Gastrocnemius medialis (tissue), 4 donors: Measurements from ENCODE around the gene ZNF514. TPM values are rescaled to one million over a fixed set of nuclear protein-coding genes. Genes with fewer than 3 reads are reported as not detected.
A peak's percentile ranks its signal among the peaks of the same experiment; 100 is the strongest.

ENCODE experiments used
- ATAC-seq, 2 donors: fragments of 150-250 bp; one replicate each; pipeline ENCODE4 v1.9.1; 2016
- DNase-seq, 2 donors: peaks; one replicate each; pipeline ENCODE4 v3.0.0-alpha.2; 2019
- H3K27ac ChIP-seq, 4 donors: fragments of 200-600 bp; sonication (generic); 1 replicate in 1 of 4; 2 replicates in 3 of 4; pipeline ENCODE4 v1.5.1; 2016 to 2018; ENCODE audit warnings: mild to moderate bottlenecking in 2 of 4, moderate library complexity in 1 of 4
- H3K27me3 ChIP-seq, 3 donors: fragments of 200-600 bp; sonication (generic) in 2 of 3; 1 replicate in 1 of 3; 2 replicates in 2 of 3; pipeline versions ENCODE4 v1.5.1 to v1.6.0; 2016 to 2019; ENCODE audit warnings: mild to moderate bottlenecking in 1 of 3, moderate library complexity in 1 of 3
- H3K36me3 ChIP-seq, 2 donors: fragments of 200-600 bp; sonication (generic) in 1 of 2; one replicate each; pipeline ENCODE4 v1.5.1; 2017 to 2018
- H3K4me1 ChIP-seq, 2 donors: fragments of 200-600 bp; sonication (generic) in 1 of 2; one replicate each; pipeline ENCODE4 v1.5.1; 2016 to 2017; ENCODE audit warnings: mild to moderate bottlenecking in 2 of 2
- H3K4me3 ChIP-seq, 4 donors: fragments of 200-600 bp; sonication (generic) in 3 of 4; 1 replicate in 1 of 4; 2 replicates in 3 of 4; pipeline ENCODE4 v1.5.1; 2016 to 2019; ENCODE audit warnings: mild to moderate bottlenecking in 2 of 4
- H3K9me3 ChIP-seq, 3 donors: fragments of 200-600 bp; sonication (generic) in 2 of 3; 1 replicate in 1 of 3; 2 replicates in 2 of 3; pipeline ENCODE4 v1.5.1; 2016 to 2019
- CTCF ChIP-seq, 5 experiments: fragments of 450-650 bp in 3 of 5; fragments of 200-600 bp in 2 of 5; sonication (generic) in 2 of 5; IDR thresholded peaks in 4 of 5; conservative IDR thresholded peaks in 1 of 5; 1 replicate in 4 of 5; 2 replicates in 1 of 5; pipeline ENCODE4 v1.5.1; 2016 to 2019; ENCODE audit warnings: antibody characterized with exemption in 5 of 5, mild to moderate bottlenecking in 3 of 5, moderate library complexity in 3 of 5
- POLR2A ChIP-seq, 2 donors: fragments of 450-650 bp; IDR thresholded peaks; one replicate each; pipeline ENCODE4 v1.6.1; 2017; ENCODE audit warnings: antibody characterized with exemption in 2 of 2, mild to moderate bottlenecking in 2 of 2, moderate library complexity in 2 of 2
- in situ Hi-C, 4 donors: fragments of 200-750 bp; cut with MboI; loops; one replicate each; pipeline versions ENCODE4 v1.15.0 to v1.8.0; 2017; ENCODE audit warnings: low sequenced_read_pairs in 4 of 4
- intact Hi-C: fragments of 100-400 bp; cut with DNase I; formaldehyde crosslinking; loops from one replicate; pipeline ENCODE4 v1.15.1; 2023; ENCODE audit warnings: low total_unique reads
- total RNA-seq, 4 donors: library from RNA; depleted of rRNA; stranded (reverse); fragments of >200 nt; gene quantifications; one replicate each; pipeline versions ENCODE4 v1.1.0 to v1.2.3, GENCODE V29; 2016

Gene ZNF514
- total RNA-seq, 4 donors from 2014 or later: 3.8 to 11.5 (median 5.9) TPM

DNA sequence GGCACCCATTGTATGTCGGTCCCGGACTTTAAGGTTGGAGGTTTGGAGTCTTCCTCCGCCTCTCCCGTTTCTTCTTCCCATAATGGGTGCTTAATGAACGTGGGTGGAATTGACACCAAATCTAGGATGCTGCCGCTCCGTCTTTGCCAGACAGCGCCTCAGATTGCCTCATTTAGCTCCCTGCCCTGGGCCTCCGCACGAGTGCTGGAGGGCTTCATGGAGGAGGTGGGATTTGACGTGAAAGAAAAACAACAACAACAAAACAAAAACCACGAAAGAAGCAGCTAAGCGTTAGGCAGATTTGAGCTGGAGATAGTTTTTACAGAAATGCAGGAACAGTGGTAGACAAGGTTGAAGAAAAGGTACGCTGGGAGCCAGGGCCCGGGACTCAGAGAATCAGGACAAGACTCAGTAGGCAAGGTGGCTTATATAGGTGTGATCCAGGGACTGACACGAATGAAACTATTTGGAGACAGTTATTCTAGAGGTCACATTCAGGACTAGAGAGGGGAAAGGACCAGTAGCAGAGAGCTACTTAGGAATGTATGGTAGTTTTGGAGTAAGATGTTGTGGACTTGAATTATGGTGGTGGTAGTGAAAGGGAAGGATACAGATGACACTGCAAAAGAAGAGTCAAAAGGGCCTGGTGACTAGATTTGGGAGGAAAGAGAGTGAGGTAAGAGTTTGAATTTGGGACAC, 6.6 kb upstream of the ZNF514 start:
- H3K27me3 ChIP-seq: no peaks in the 10 kb centered on the region
- no peak for DNase-seq
- peak overlapping the region; percentile 65 to 96 (median 90) for H3K4me3 ChIP-seq
- H3K9me3 ChIP-seq: no peaks in the 10 kb centered on the region
- TF ChIP-seq CTCF (IDR thresholded peaks at IDR 0.05 in 4 of 5, conservative IDR thresholded peaks at IDR 0.05 in 1 of 5) (no peak), POLR2A (IDR thresholded peaks at IDR 0.05) (no peak)
- intact Hi-C loops: loop anchor here (10.0 kb wide), 1 partner anchor 1469 kb away; the partner anchor contains the start of gene KANSL3
- H3K27ac ChIP-seq: peak overlapping the region; percentile 90 to 95 (median 94)
- in situ Hi-C loops: loop anchor here in 1 of 4 donors (5.0 kb wide), 1 partner anchor 41 kb away; the partner anchor contains the start of gene ZNF892
- peaks cover 22 to 26% of the 10 kb centered on the region in 2 donors for H3K4me1 ChIP-seq
- peaks cover 0 to 8% of the 10 kb centered on the region in 2 donors for H3K36me3 ChIP-seq
- ATAC-seq: no peak

- Histone ChIP-seq H3K36me3 (peaks cover 0 to 8% of the 10 kb centered on the region in 2 donors), H3K27ac (peak within 1 kb of the TSS; percentile 90 to 95 (median 94)), H3K4me3 (peak within 1 kb of the TSS; percentile 65 to 96 (median 90)), H3K27me3 (no peaks in the 10 kb centered on the region), H3K9me3 (no peaks in the 10 kb centered on the region), H3K4me1 (peaks cover 22 to 26% of the 10 kb centered on the region in 2 donors)
- intact Hi-C loops (loop anchor here (1.0 to 10.0 kb wide), 3 partner anchors 42 to 1469 kb away; partner anchors contain the start of genes KANSL3, MRPS5 and ZNF892), in situ Hi-C loops (loop anchor here in 1 of 4 donors (5.0 kb wide), 1 partner anchor 42 kb away; the partner anchor contains the start of gene ZNF892)
- DNase-seq (peak; percentile 97), ATAC-seq (peak; percentile 99 to 100)
- TF ChIP-seq POLR2A (IDR thresholded peaks at IDR 0.05) (peak; percentile 61 to 63), CTCF (IDR thresholded peaks at IDR 0.05 in 4 of 5, conservative IDR thresholded peaks at IDR 0.05 in 1 of 5) (peak in 1 of 5 experiments; percentile 17)
Measured at GRCh38 chr2:95165371-95166064, 5.9 kb upstream of the ZNF514 start, which contains the start of gene ZNF2. TSS of gene ZNF2 (plus strand) at chr2:95165809. CDS start at chr2:95176227, 10,418 bp downstream.

- no peaks in the 10 kb centered on the region for H3K9me3 ChIP-seq
- TF ChIP-seq CTCF (IDR thresholded peaks at IDR 0.05 in 4 of 5, conservative IDR thresholded peaks at IDR 0.05 in 1 of 5) (no peak), POLR2A (IDR thresholded peaks at IDR 0.05) (no peak)
- peak; percentile 24 to 52 for ATAC-seq
- peaks cover 22 to 26% of the 10 kb centered on the region in 2 donors for H3K4me1 ChIP-seq
- H3K27me3 ChIP-seq: no peaks in the 10 kb centered on the region
- peak overlapping the region; percentile 90 to 95 (median 94) for H3K27ac ChIP-seq
- H3K36me3 ChIP-seq: peaks cover 0 to 8% of the 10 kb centered on the region in 2 donors
- in situ Hi-C loops: loop anchor here in 1 of 4 donors (5.0 kb wide), 1 partner anchor 42 kb away; the partner anchor contains the start of gene ZNF892
- DNase-seq: no peak
- peak overlapping the region; percentile 65 to 96 (median 90) for H3K4me3 ChIP-seq
- intact Hi-C loops: loop anchor here (1.0 to 10.0 kb wide), 3 partner anchors 42 to 1470 kb away; partner anchors contain the start of genes KANSL3, MRPS5 and ZNF892
Measured at GRCh38 chr2:95165030-95165370, 5.4 kb upstream of the ZNF514 start.

- H3K27ac ChIP-seq: peak overlapping the region; percentile 81 to 88 (median 86)
- TF ChIP-seq POLR2A (IDR thresholded peaks at IDR 0.05): no peak
- no peak for TF ChIP-seq CTCF (IDR thresholded peaks at IDR 0.05 in 4 of 5, conservative IDR thresholded peaks at IDR 0.05 in 1 of 5)
- in situ Hi-C loops: no loop called here
- ATAC-seq: peak; percentile 65 to 66
- intact Hi-C loops: loop anchor here (2.0 kb wide), 1 partner anchor 36 kb away; no protein-coding TSS in a partner anchor
- H3K4me3 ChIP-seq: peak overlapping the region; percentile 74 to 90 (median 86)
- DNase-seq: peak; percentile 16 to 31
- peaks cover 0 to 41% of the 10 kb centered on the region in 2 donors for H3K36me3 ChIP-seq
- peaks cover 18 to 21% of the 10 kb centered on the region in 2 donors for H3K4me1 ChIP-seq
- H3K27me3 ChIP-seq: no peaks in the 10 kb centered on the region
- no peaks in the 10 kb centered on the region for H3K9me3 ChIP-seq
Measured at GRCh38 chr2:95158891-95159619, 593 bp downstream of the ZNF514 start.
